Measurements from ENCODE around the gene CLDND1. TPM values are rescaled to one million over a fixed set of nuclear protein-coding genes. Genes with fewer than 3 reads are reported as not detected.

CLDND1 gene
- total RNA-seq, 1 experiment from 2014 or later, result 74.5 TPM

DNA sequence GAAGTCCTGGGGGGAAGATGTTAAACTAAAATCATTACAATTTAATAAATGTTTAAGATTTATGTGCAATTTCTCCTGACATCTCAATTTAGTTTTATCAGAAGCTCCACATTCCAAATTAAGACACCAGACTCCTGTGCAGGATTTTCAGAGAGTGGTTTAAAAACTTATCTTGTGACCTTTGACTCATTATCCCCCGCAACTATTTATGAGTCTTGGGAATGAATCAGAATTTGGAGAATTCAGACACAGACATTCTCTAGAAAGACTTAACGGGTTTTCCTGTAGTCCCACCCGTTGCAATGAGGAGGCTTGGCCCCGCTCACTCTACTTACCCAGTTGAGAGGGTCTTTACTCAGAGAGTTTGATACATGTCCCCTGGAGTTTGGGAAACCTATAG, 18.2 kb downstream of the CLDND1 start:
- Mint-ChIP-seq H3K9me3 (ENCODE audit: low read depth, unreplicated experiment) (no peaks in the 10 kb centered on the region), H3K27ac (ENCODE audit: unreplicated experiment) (no peak overlapping the region), H3K4me1 (ENCODE audit: low read depth, unreplicated experiment) (no peaks in the 10 kb centered on the region), H3K4me3 (ENCODE audit: low read depth, unreplicated experiment) (no peak overlapping the region), H3K36me3 (ENCODE audit: insufficient read depth, unreplicated experiment) (no peaks in the 10 kb centered on the region), H3K27me3 (ENCODE audit: unreplicated experiment) (no peaks in the 10 kb centered on the region)
- TF ChIP-seq, protein P1, sequence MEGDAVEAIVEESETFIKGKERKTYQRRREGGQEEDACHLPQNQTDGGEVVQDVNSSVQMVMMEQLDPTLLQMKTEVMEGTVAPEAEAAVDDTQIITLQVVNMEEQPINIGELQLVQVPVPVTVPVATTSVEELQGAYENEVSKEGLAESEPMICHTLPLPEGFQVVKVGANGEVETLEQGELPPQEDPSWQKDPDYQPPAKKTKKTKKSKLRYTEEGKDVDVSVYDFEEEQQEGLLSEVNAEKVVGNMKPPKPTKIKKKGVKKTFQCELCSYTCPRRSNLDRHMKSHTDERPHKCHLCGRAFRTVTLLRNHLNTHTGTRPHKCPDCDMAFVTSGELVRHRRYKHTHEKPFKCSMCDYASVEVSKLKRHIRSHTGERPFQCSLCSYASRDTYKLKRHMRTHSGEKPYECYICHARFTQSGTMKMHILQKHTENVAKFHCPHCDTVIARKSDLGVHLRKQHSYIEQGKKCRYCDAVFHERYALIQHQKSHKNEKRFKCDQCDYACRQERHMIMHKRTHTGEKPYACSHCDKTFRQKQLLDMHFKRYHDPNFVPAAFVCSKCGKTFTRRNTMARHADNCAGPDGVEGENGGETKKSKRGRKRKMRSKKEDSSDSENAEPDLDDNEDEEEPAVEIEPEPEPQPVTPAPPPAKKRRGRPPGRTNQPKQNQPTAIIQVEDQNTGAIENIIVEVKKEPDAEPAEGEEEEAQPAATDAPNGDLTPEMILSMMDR (IDR thresholded peaks at IDR 0.05; ENCODE audit: unreplicated experiment), result no peak
- intact Hi-C loops (cut with micrococcal nuclease; ENCODE audit: unreplicated experiment), result no loop called here
- CTCF ChIA-PET, result no interaction called here
- no peak for DNase-seq
- BruUV-seq (replicated peaks), result no TSS peak

DNA sequence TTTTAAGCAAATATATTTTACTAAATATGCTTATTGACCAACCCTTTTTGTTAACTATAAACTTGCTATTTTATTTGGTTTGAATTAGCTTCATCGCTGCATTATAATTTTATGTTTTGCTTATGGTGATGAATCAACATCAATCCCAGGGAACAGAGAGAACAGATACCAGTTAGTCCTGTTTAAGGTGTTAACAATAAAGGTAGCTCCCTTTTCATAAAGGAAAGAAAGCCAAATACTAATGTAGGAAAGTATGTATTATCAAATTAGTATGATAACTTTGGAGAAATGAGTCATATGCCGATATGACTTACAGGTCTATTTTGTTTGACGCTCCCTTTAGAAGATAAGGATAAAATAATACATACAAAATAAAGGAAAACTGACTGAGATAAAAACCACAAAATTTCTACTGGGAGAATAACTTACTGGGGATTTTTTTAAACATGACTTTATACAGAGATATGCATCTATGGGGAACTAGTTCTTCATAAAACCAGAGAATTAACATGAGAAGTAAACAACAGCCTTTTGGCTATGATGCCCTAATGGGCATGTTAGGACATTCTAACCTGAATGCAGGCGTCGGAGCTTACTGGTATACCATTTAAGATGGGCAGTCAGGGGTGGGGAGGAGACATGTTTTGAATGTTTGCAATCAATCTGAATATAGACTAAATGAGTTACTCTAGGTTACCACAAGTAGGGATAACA, 20.7 kb downstream of the CLDND1 start:
- Mint-ChIP-seq H3K4me1 (ENCODE audit: low read depth, unreplicated experiment) (no peaks in the 10 kb centered on the region), H3K36me3 (ENCODE audit: insufficient read depth, unreplicated experiment) (no peaks in the 10 kb centered on the region), H3K9me3 (ENCODE audit: low read depth, unreplicated experiment) (no peaks in the 10 kb centered on the region), H3K27ac (ENCODE audit: unreplicated experiment) (no peak overlapping the region), H3K4me3 (ENCODE audit: low read depth, unreplicated experiment) (no peak overlapping the region), H3K27me3 (ENCODE audit: unreplicated experiment) (no peaks in the 10 kb centered on the region)
- BruUV-seq (replicated peaks), result no TSS peak
- DNase-seq, result no peak
- CTCF ChIA-PET, result no interaction called here
- intact Hi-C loops (cut with micrococcal nuclease; ENCODE audit: unreplicated experiment), result no loop called here
- TF ChIP-seq, protein P1 (IDR thresholded peaks at IDR 0.05; ENCODE audit: unreplicated experiment), result no peak

DNA sequence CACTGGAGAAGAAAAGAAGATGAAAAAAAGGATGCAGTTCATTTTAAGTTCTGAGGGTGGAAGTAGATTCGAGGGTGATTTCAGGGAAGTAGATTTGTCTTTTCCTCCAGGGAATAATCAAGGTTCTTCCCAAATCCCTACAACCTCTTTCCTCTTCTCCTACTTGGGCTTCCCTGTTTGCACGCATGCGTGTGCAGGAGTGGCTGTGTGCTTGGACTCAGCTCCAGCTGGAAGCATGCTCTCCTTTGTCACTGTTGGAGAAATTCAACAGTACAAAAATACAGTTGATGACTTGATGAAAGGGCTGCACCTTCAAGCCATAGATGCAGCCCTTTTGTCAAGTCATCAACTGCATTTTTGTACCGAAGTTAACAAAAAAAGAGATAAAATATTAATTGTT, 21.4 kb downstream of the CLDND1 start:
- Mint-ChIP-seq H3K4me3 (ENCODE audit: low read depth, unreplicated experiment) (no peak overlapping the region), H3K4me1 (ENCODE audit: low read depth, unreplicated experiment) (no peaks in the 10 kb centered on the region), H3K36me3 (ENCODE audit: insufficient read depth, unreplicated experiment) (no peaks in the 10 kb centered on the region), H3K27me3 (ENCODE audit: unreplicated experiment) (no peaks in the 10 kb centered on the region), H3K27ac (ENCODE audit: unreplicated experiment) (no peak overlapping the region), H3K9me3 (ENCODE audit: low read depth, unreplicated experiment) (no peaks in the 10 kb centered on the region)
- CTCF ChIA-PET, result no interaction called here
- BruUV-seq (replicated peaks), result no TSS peak
- no peak for DNase-seq
- intact Hi-C loops (cut with micrococcal nuclease; ENCODE audit: unreplicated experiment), result no loop called here
- TF ChIP-seq, protein P1 (IDR thresholded peaks at IDR 0.05; ENCODE audit: unreplicated experiment), result no peak

DNA sequence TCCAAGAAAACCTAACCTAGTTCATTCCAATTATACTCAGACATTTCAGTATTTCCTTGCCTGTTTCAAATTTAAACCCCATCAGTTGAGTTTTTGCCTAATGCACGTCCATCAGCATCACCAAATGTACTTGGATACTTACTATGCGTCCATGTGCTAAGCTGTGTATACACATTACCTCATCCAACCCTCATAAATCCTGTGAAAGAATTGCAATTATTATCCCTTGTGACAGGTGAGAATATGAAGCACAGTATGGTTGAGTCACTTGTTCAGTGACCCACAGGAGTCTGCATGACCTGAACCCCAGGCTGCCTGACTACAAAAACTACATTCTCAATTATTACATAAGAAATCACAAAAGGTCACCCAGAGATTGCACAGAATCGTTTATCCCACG, 22.7 kb downstream of the CLDND1 start:
- no peaks in the 10 kb centered on the region for H3K4me1 Mint-ChIP-seq (ENCODE audit: low read depth, unreplicated experiment)
- H3K27me3 Mint-ChIP-seq (ENCODE audit: unreplicated experiment), result no peaks in the 10 kb centered on the region
- no peak overlapping the region for H3K4me3 Mint-ChIP-seq (ENCODE audit: low read depth, unreplicated experiment)
- H3K36me3 Mint-ChIP-seq (ENCODE audit: insufficient read depth, unreplicated experiment), result no peaks in the 10 kb centered on the region
- TF ChIP-seq, protein P1 (IDR thresholded peaks at IDR 0.05; ENCODE audit: unreplicated experiment), result no peak
- CTCF ChIA-PET, result no interaction called here
- H3K9me3 Mint-ChIP-seq (ENCODE audit: low read depth, unreplicated experiment), result no peaks in the 10 kb centered on the region
- BruUV-seq (replicated peaks), result no TSS peak
- intact Hi-C loops (cut with micrococcal nuclease; ENCODE audit: unreplicated experiment), result no loop called here
- H3K27ac Mint-ChIP-seq (ENCODE audit: unreplicated experiment), result no peak overlapping the region
- no peak for DNase-seq
